Liver (tissue), 9 donors: ENCODE data around the gene C21orf58. TPM values are rescaled to one million over a fixed set of nuclear protein-coding genes. Genes with fewer than 3 reads are reported as not detected.

Experiments used
- DNase-seq: peaks from one replicate; pipeline ENCODE4 v3.0.0-alpha.2; 2017; ENCODE audit warnings: low spot score
- H3K27ac ChIP-seq, 2 donors: one replicate each; pipeline ENCODE4 v1.7.0; 2013; ENCODE audit warnings: inconsistent platforms in 2 of 2, low read length in 2 of 2, control low read depth in 1 of 2, low read depth in 1 of 2, mild to moderate bottlenecking in 1 of 2
- H3K27me3 ChIP-seq, 4 donors: one replicate each; pipeline versions ENCODE4 v1.6.1 to v1.7.0; 2013; ENCODE audit warnings: low read length in 3 of 4, inconsistent platforms in 1 of 4, mild to moderate bottlenecking in 1 of 4, moderate library complexity in 1 of 4; ENCODE audit not compliant: control insufficient read depth in 4 of 4, insufficient read depth in 4 of 4
- H3K36me3 ChIP-seq, 4 donors: one replicate each; pipeline versions ENCODE4 v1.6.1 to v1.7.0; 2013; ENCODE audit warnings: low read length in 3 of 4, mild to moderate bottlenecking in 3 of 4, low read depth in 1 of 4, moderate library complexity in 1 of 4; ENCODE audit not compliant: control insufficient read depth in 4 of 4, insufficient read depth in 3 of 4
- H3K4me1 ChIP-seq, 4 donors: one replicate each; pipeline versions ENCODE4 v1.6.1 to v1.7.0; 2013; ENCODE audit warnings: low read length in 3 of 4, mild to moderate bottlenecking in 3 of 4, moderate library complexity in 1 of 4; ENCODE audit not compliant: control insufficient read depth in 4 of 4, insufficient read depth in 4 of 4
- H3K4me3 ChIP-seq, 3 donors: one replicate each; pipeline versions ENCODE4 v1.6.1 to v1.7.0; 2013; ENCODE audit warnings: low read length in 3 of 3, control low read depth in 1 of 3, low read depth in 1 of 3, mild to moderate bottlenecking in 1 of 3
- H3K9ac ChIP-seq, 2 donors: one replicate each; pipeline ENCODE4 v1.7.0; 2013; ENCODE audit warnings: low read length in 2 of 2, mild to moderate bottlenecking in 2 of 2, moderate library complexity in 2 of 2, control low read depth in 1 of 2, low read depth in 1 of 2
- H3K9me3 ChIP-seq, 4 donors: one replicate each; pipeline versions ENCODE4 v1.6.1 to v1.7.0; 2013; ENCODE audit warnings: low read length in 3 of 4; ENCODE audit not compliant: control insufficient read depth in 4 of 4
- ATF3 ChIP-seq: IDR thresholded peaks from 2 replicates; pipeline ENCODE4 v1.6.1; 2016; ENCODE audit warnings: antibody characterized with exemption
- CTCF ChIP-seq: fragments of 150-350 bp; IDR thresholded peaks from 2 replicates; pipeline ENCODE4 v1.5.1; 2017; ENCODE audit warnings: improper control_type of control experiment, low read depth, low read length; ENCODE audit not compliant: missing input control
- EGR1 ChIP-seq, 2 donors: IDR thresholded peaks; 2 replicates each; pipeline ENCODE4 v1.6.1; 2016 to 2018; ENCODE audit warnings: antibody characterized with exemption in 2 of 2, low read depth in 2 of 2
- FOXA1 ChIP-seq: IDR thresholded peaks from 2 replicates; pipeline ENCODE4 v1.6.1; 2016; ENCODE audit warnings: antibody characterized with exemption
- FOXA2 ChIP-seq: IDR thresholded peaks from 2 replicates; pipeline ENCODE4 v1.6.1; 2016; ENCODE audit warnings: antibody characterized with exemption
- GABPA ChIP-seq, 2 donors: IDR thresholded peaks in 1 of 2; conservative IDR thresholded peaks in 1 of 2; 2 replicates each; pipeline ENCODE4 v1.6.1; 2016; ENCODE audit warnings: antibody characterized with exemption in 2 of 2, mild to moderate bottlenecking in 1 of 2, moderate library complexity in 1 of 2
- HNF4A ChIP-seq, 2 donors: conservative IDR thresholded peaks; 2 replicates each; pipeline ENCODE4 v1.6.1; 2016; ENCODE audit warnings: antibody characterized with exemption in 2 of 2, mild to moderate bottlenecking in 2 of 2
- HNF4G ChIP-seq: IDR thresholded peaks from 2 replicates; pipeline ENCODE4 v1.6.1; 2016; ENCODE audit warnings: antibody characterized with exemption
- JUND ChIP-seq, 2 donors: IDR thresholded peaks; 2 replicates each; pipeline ENCODE4 v1.6.1; 2016; ENCODE audit warnings: antibody characterized with exemption in 2 of 2
- MAX ChIP-seq: IDR thresholded peaks from 2 replicates; pipeline ENCODE4 v1.6.1; 2016; ENCODE audit warnings: antibody characterized with exemption
- NR2F2 ChIP-seq: IDR thresholded peaks from 2 replicates; pipeline ENCODE4 v1.6.1; 2016; ENCODE audit warnings: antibody characterized with exemption
- RAD21 ChIP-seq, 2 donors: IDR thresholded peaks; 2 replicates each; pipeline ENCODE4 v1.6.1; 2016; ENCODE audit warnings: antibody characterized with exemption in 2 of 2, mild to moderate bottlenecking in 2 of 2
- REST ChIP-seq: IDR thresholded peaks from 2 replicates; pipeline ENCODE4 v1.6.1; 2016; ENCODE audit warnings: antibody characterized with exemption, mild to moderate bottlenecking
- RXRA ChIP-seq, 2 donors: IDR thresholded peaks; 2 replicates each; pipeline ENCODE4 v1.6.1; 2017 to 2018; ENCODE audit warnings: antibody characterized with exemption in 2 of 2, mild to moderate bottlenecking in 1 of 2
- SP1 ChIP-seq: IDR thresholded peaks from 2 replicates; pipeline ENCODE4 v1.6.1; 2018; ENCODE audit warnings: antibody characterized with exemption, mild to moderate bottlenecking
- TAF1 ChIP-seq: conservative IDR thresholded peaks from 2 replicates; pipeline ENCODE4 v1.6.1; 2016; ENCODE audit warnings: antibody characterized with exemption, mild to moderate bottlenecking
- YY1 ChIP-seq: IDR thresholded peaks from 2 replicates; pipeline ENCODE4 v1.6.1; 2016; ENCODE audit warnings: antibody characterized with exemption, mild to moderate bottlenecking
- WGBS: extraction: QIAGEN DNeasy Blood & Tissue Kit; methylation state at CpG from one replicate; pipeline ENCODE4 v1.1.7; 2013; 5-methylcytosine and 5-hydroxymethylcytosine counted together
- polyA plus RNA-seq, 2 donors: library from polyadenylated mRNA; stranded (reverse) in 1 of 2; unstranded in 1 of 2; fragments of 200-250 nt in 1 of 2; fragments of >200 nt in 1 of 2; fragmentation: Nextera tagmentation in 1 of 2; extraction: Ambion mirVana in 1 of 2; gene quantifications; one replicate each; pipeline versions ENCODE4 v1.2.1 to v1.2.3, GENCODE V29; 2013 to 2015
- total RNA-seq, 2 donors: library from RNA; depleted of rRNA; stranded (reverse); fragments of >200 nt; gene quantifications; one replicate each; pipeline ENCODE4 v1.2.3, GENCODE V29; 2014
- TF ChIP-seq, protein P1 (sequence below): IDR thresholded peaks from 2 replicates; pipeline ENCODE4 v1.6.1; 2016; ENCODE audit warnings: antibody characterized with exemption
- donor health status: healthy.
- donor health status: healthy.
- donor health status: healthy.
- donor health status: healthy.
- donor health status: healthy.

The C21orf58 gene
- total and polyA plus RNA-seq, 4 donors: 0.59 to 17.7 (median 0.68) TPM

DNA sequence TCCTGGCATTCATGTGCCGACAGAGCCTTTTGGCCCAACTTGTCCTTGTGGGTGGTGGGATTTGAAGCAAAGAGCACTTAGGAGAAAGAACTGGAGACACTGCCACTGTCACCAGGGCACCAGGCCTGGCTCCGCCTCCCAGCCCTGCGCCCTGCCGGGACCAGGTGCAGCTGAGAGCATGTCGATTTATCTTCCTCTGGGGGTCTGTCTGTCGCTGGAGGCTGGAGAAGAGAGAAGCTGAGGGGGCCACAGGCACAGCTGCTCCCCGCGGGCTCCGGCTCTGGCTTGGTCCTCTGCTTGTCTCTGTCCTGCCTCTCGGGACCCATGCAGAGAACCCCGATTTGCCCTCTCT is 28.5 kb upstream of the C21orf58 start:
- H3K9ac ChIP-seq: no peak overlapping the region
- H3K27me3 ChIP-seq: no peaks in the 10 kb centered on the region
- no peaks in the 10 kb centered on the region for H3K4me1 ChIP-seq
- H3K9me3 ChIP-seq: no peaks in the 10 kb centered on the region
- no peak overlapping the region for H3K4me3 ChIP-seq
- H3K27ac ChIP-seq: no peak overlapping the region
- DNase-seq: no peak
- WGBS: over 99% methylated on average over 11 of the region's 11 CpGs
- peaks cover 24 to 84% (median 39%) of the 10 kb centered on the region in 4 donors for H3K36me3 ChIP-seq
- TF ChIP-seq RAD21 (IDR thresholded peaks at IDR 0.05) (no peak), RXRA (IDR thresholded peaks at IDR 0.05) (no peak)

GRCh38 chr21:46351476-46352163 is 27.9 kb upstream of the C21orf58 start:
- no peaks in the 10 kb centered on the region for H3K4me1 ChIP-seq
- DNase-seq: no peak
- 98% methylated on average over 11 of the region's 11 CpGs for WGBS
- no peaks in the 10 kb centered on the region for H3K9me3 ChIP-seq
- H3K36me3 ChIP-seq: peaks cover 23 to 84% (median 40%) of the 10 kb centered on the region in 4 donors
- H3K27me3 ChIP-seq: no peaks in the 10 kb centered on the region
- no peak overlapping the region for H3K27ac ChIP-seq
- H3K4me3 ChIP-seq: no peak overlapping the region
- no peak for TF ChIP-seq YY1
- no peak for TF ChIP-seq REST
- TF ChIP-seq EGR1 (IDR thresholded peaks at IDR 0.05; ENCODE audit: low read depth in 2 of 2): no peak
- TF ChIP-seq RXRA (IDR thresholded peaks at IDR 0.05): no peak
- no peak for TF ChIP-seq JUND (IDR thresholded peaks at IDR 0.05)
- no peak for TF ChIP-seq MAX
- TF ChIP-seq NR2F2: no peak
- no peak for TF ChIP-seq GABPA (IDR thresholded peaks at IDR 0.05 in 1 of 2, conservative IDR thresholded peaks at IDR 0.05 in 1 of 2)
- no peak for TF ChIP-seq CTCF
- TF ChIP-seq TAF1: no peak
- TF ChIP-seq HNF4G: no peak
- no peak for TF ChIP-seq HNF4A (conservative IDR thresholded peaks at IDR 0.05)
- TF ChIP-seq FOXA1: no peak
- no peak for TF ChIP-seq RAD21 (IDR thresholded peaks at IDR 0.05)
- TF ChIP-seq ATF3: no peak
- TF ChIP-seq SP1: no peak
- TF ChIP-seq, protein P1, sequence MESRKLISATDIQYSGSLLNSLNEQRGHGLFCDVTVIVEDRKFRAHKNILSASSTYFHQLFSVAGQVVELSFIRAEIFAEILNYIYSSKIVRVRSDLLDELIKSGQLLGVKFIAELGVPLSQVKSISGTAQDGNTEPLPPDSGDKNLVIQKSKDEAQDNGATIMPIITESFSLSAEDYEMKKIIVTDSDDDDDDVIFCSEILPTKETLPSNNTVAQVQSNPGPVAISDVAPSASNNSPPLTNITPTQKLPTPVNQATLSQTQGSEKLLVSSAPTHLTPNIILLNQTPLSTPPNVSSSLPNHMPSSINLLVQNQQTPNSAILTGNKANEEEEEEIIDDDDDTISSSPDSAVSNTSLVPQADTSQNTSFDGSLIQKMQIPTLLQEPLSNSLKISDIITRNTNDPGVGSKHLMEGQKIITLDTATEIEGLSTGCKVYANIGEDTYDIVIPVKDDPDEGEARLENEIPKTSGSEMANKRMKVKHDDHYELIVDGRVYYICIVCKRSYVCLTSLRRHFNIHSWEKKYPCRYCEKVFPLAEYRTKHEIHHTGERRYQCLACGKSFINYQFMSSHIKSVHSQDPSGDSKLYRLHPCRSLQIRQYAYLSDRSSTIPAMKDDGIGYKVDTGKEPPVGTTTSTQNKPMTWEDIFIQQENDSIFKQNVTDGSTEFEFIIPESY: no peak
- no peak for TF ChIP-seq FOXA2
- H3K9ac ChIP-seq: no peak overlapping the region
